GM12878 (cell line): ENCODE results near the gene VRK3. TPM values are rescaled to one million over a fixed set of nuclear protein-coding genes. Genes with fewer than 3 reads are reported as not detected.

Experiments used
- ATAC-seq: fragments of 200-7000 bp; cut with Tn5 transposase; 3 replicates; pipeline ENCODE4 v1.9.1; 2020; ENCODE audit warnings: mild to moderate bottlenecking, moderate library complexity
- BruUV-seq: library from RNA; stranded (reverse); fragments of 400-500 nt; replicated peaks from 2 replicates; lab custom pipeline; 2021; lab: Mats Ljungman, UMichigan
- CTCF ChIA-PET: fragments of 300-600 bp; sonication (Branson Sonifier 250); formaldehyde crosslinking; extraction: SDS; loops from one replicate; lab custom pipeline; 2021; ENCODE audit warnings: inconsistent platforms; lab: Yijun Ruan, JAX
- POLR2A ChIA-PET: fragments of 350-600 bp; formaldehyde crosslinking; extraction: SDS; loops from one replicate; lab custom pipeline; 2021; ENCODE audit warnings: inconsistent platforms; lab: Charles Lee
- RAD21 ChIA-PET: fragments of 300-600 bp; sonication (Branson Sonifier 250); formaldehyde crosslinking; loops from one replicate; lab custom pipeline; 2023; ENCODE audit warnings: antibody characterized with exemption; ENCODE audit not compliant: unreplicated experiment; lab: Charles Lee
- SMC1A ChIA-PET: fragments of 300-600 bp; sonication (Branson Sonifier 250); formaldehyde crosslinking; loops from one replicate; lab custom pipeline; 2023; ENCODE audit not compliant: unreplicated experiment, uncharacterized antibody; lab: Charles Lee
- DNase-seq: peaks from one replicate; pipeline ENCODE4 v3.0.0-alpha.2; 2011; ENCODE audit warnings: low read depth, low spot score
- FAIRE-seq: peaks from 3 replicates; lab custom pipeline; 2011; peaks lifted over from hg19 to GRCh38; lab: Jason Lieb, UNC
- H2AFZ ChIP-seq: 2 replicates; pipeline ENCODE4 v1.6.0; 2011; ENCODE audit warnings: low read depth, low read length, control low read depth; ENCODE audit not compliant: control insufficient read depth
- H3K27ac ChIP-seq: 2 replicates; pipeline ENCODE4 v1.5.1; 2011; ENCODE audit warnings: control low read depth; ENCODE audit not compliant: control insufficient read depth, insufficient read depth
- H3K27me3 ChIP-seq, 2 experiments: replicated peaks in 1 of 2; 2 replicates each; pipeline versions ENCODE4 v1.6.0 to v1.6.1; 2011; ENCODE audit warnings: low read length in 1 of 2; ENCODE audit not compliant: control insufficient read depth in 2 of 2, insufficient read depth in 2 of 2
- H3K36me3 ChIP-seq, 2 experiments: 2 replicates each; pipeline ENCODE4 v1.5.1; 2011; ENCODE audit warnings: low read length in 1 of 2; ENCODE audit not compliant: control insufficient read depth in 2 of 2, insufficient read depth in 2 of 2
- H3K4me1 ChIP-seq: 2 replicates; pipeline ENCODE4 v1.6.1; 2011; ENCODE audit warnings: mild to moderate bottlenecking, low read length, moderate library complexity, mixed read lengths; ENCODE audit not compliant: control insufficient read depth, insufficient read depth
- H3K4me2 ChIP-seq: 2 replicates; pipeline ENCODE4 v1.6.0; 2011; ENCODE audit warnings: control low read depth; ENCODE audit not compliant: control insufficient read depth, insufficient read depth
- H3K4me3 ChIP-seq: fragments of 200-600 bp; sonication (generic); 2 replicates; pipeline ENCODE4 v1.5.1; 2016
- H3K79me2 ChIP-seq: 2 replicates; pipeline ENCODE4 v1.6.0; 2011; ENCODE audit warnings: low read length; ENCODE audit not compliant: control insufficient read depth, insufficient read depth
- H3K9ac ChIP-seq: 2 replicates; pipeline ENCODE4 v1.8.0; 2011; ENCODE audit warnings: low read length, control low read depth, mixed read lengths; ENCODE audit not compliant: control insufficient read depth, insufficient read depth
- H3K9me3 ChIP-seq: replicated peaks from 3 replicates; pipeline ENCODE4 v1.5.1; 2011; ENCODE audit warnings: mild to moderate bottlenecking, low read length; ENCODE audit not compliant: control insufficient read depth, insufficient read depth
- H4K20me1 ChIP-seq: 2 replicates; pipeline ENCODE4 v1.6.0; 2011; ENCODE audit not compliant: control insufficient read depth, insufficient read depth
- BRCA1 ChIP-seq: IDR thresholded peaks from 2 replicates; pipeline ENCODE4 v1.6.1; 2011; ENCODE audit warnings: low read depth, low read length, improper control_type of control experiment
- FOXK2 ChIP-seq: fragments of 450-650 bp; IDR thresholded peaks from 2 replicates; pipeline ENCODE4 v1.6.1; 2017; ENCODE audit warnings: mild to moderate bottlenecking, moderate library complexity
- HDGF ChIP-seq: fragments of 450-650 bp; IDR thresholded peaks from 2 replicates; pipeline ENCODE4 v1.6.1; 2016; ENCODE audit warnings: antibody characterized with exemption
- IKZF1 ChIP-seq: fragments of 450-650 bp; conservative IDR thresholded peaks from 2 replicates; pipeline ENCODE4 v1.6.1; 2017; ENCODE audit warnings: antibody characterized with exemption, mild to moderate bottlenecking
- IRF4 ChIP-seq: IDR thresholded peaks from 2 replicates; pipeline ENCODE4 v1.6.1; 2011; ENCODE audit warnings: low read depth, low read length
- JUND ChIP-seq: IDR thresholded peaks from 2 replicates; pipeline ENCODE4 v1.6.1; 2012; ENCODE audit warnings: low read depth, mild to moderate bottlenecking, low read length, improper control_type of control experiment, moderate library complexity
- KDM1A ChIP-seq: fragments of 200-600 bp; sonication (generic); IDR thresholded peaks from 2 replicates; pipeline ENCODE4 v1.6.1; 2016; ENCODE audit warnings: borderline replicate concordance
- LARP7 ChIP-seq: fragments of 450-650 bp; IDR thresholded peaks from 2 replicates; pipeline ENCODE4 v1.6.1; 2017; ENCODE audit warnings: mild to moderate bottlenecking
- NBN ChIP-seq: fragments of 450-650 bp; IDR thresholded peaks from 2 replicates; pipeline ENCODE4 v1.6.1; 2016
- NR2F1 ChIP-seq: fragments of 450-650 bp; conservative IDR thresholded peaks from 2 replicates; pipeline ENCODE4 v1.6.1; 2017; ENCODE audit warnings: mild to moderate bottlenecking
- POU2F2 ChIP-seq: IDR thresholded peaks from 3 replicates; pipeline ENCODE4 v1.6.1; 2011; ENCODE audit warnings: low read depth, mild to moderate bottlenecking, low read length, borderline replicate concordance
- RAD21 ChIP-seq: IDR thresholded peaks from 2 replicates; pipeline ENCODE4 v1.6.1; 2011; ENCODE audit warnings: mild to moderate bottlenecking, low read depth, low read length, moderate library complexity; ENCODE audit not compliant: insufficient read depth
- SP1 ChIP-seq: IDR thresholded peaks from one replicate; pipeline ENCODE4 v1.6.1; 2011; ENCODE audit warnings: low read depth, low read length
- SRF ChIP-seq, 2 experiments: IDR thresholded peaks; 2 replicates each; pipeline ENCODE4 v1.6.1; 2011; ENCODE audit warnings: low read depth in 2 of 2, low read length in 2 of 2, mild to moderate bottlenecking in 1 of 2, moderate library complexity in 1 of 2
- STAT3 ChIP-seq: IDR thresholded peaks from 2 replicates; pipeline ENCODE4 v1.6.1; 2011; ENCODE audit warnings: low read depth, low read length, improper control_type of control experiment
- TBL1XR1 ChIP-seq: IDR thresholded peaks from 2 replicates; pipeline ENCODE4 v1.6.1; 2012; ENCODE audit warnings: low read depth, low read length, improper control_type of control experiment
- YY1 ChIP-seq: IDR thresholded peaks from 2 replicates; pipeline ENCODE4 v1.6.1; 2011; ENCODE audit warnings: low read depth, mild to moderate bottlenecking, low read length
- ZNF207 ChIP-seq: fragments of 450-650 bp; IDR thresholded peaks from 2 replicates; pipeline ENCODE4 v1.6.1; 2014; ENCODE audit warnings: antibody characterized with exemption, mild to moderate bottlenecking, borderline replicate concordance
- WGBS: methylation state at CpG from one replicate; pipeline ENCODE4 v1.1.6; 2016; ENCODE audit warnings: low lambda C conversion rate; ENCODE audit not compliant: insufficient replicate concordance, insufficient coverage; ENCODE audit errors: missing lambda C conversion rate; 5-methylcytosine and 5-hydroxymethylcytosine counted together
- in situ Hi-C: fragments of 300-500 bp; cut with MboI; formaldehyde crosslinking; loops from 9 replicates; pipeline ENCODE4 v1.14.3; 2018; ENCODE audit warnings: mixed read lengths
- intact Hi-C: fragments of 100-400 bp; cut with micrococcal nuclease; formaldehyde crosslinking; loops from one replicate; pipeline ENCODE4 v1.14.2; 2022; ENCODE audit not compliant: unreplicated experiment
- polyA plus RNA-seq, 11 experiments: library from polyadenylated mRNA; depleted of rRNA in 4 of 11; unstranded in 6 of 11; stranded (reverse) in 5 of 11; fragments of >200 nt; fragmentation: Nextera tagmentation in 4 of 11; fragmentation: Illumina TruSeq in 1 of 11; extraction: Ambion mirVana in 4 of 11; extraction: Trizol in 1 of 11; gene quantifications; 1 replicate in 1 of 11; 2 replicates in 10 of 11; pipeline versions ENCODE4 v1.2.1 to v1.2.3, GENCODE V29; 2011 to 2016; ENCODE audit warnings: inconsistent platforms in 2 of 11, missing spikeins in 2 of 11, low read depth in 1 of 11
- total RNA-seq, 4 experiments: library from RNA; depleted of rRNA in 3 of 4; stranded (reverse); fragments of >200 nt in 3 of 4; fragmentation: Illumina TruSeq in 1 of 4; extraction: Trizol in 1 of 4; gene quantifications; 2 replicates each; pipeline versions ENCODE4 v1.2.1 to v1.2.3, GENCODE V29; 2013 to 2021
- TF ChIP-seq, protein P1 (sequence below): IDR thresholded peaks from 2 replicates; pipeline ENCODE4 v1.6.1; 2012; ENCODE audit warnings: mild to moderate bottlenecking, low read depth, low read length
- TF ChIP-seq, protein P2 (sequence below), 3 experiments: IDR thresholded peaks in 2 of 3; conservative IDR thresholded peaks in 1 of 3; 2 replicates each; pipeline ENCODE4 v1.5.1; 2011; ENCODE audit warnings: low read depth in 3 of 3, low read length in 3 of 3, mild to moderate bottlenecking in 3 of 3, control low read depth in 2 of 3, moderate library complexity in 2 of 3, inconsistent platforms in 1 of 3, mixed read lengths in 1 of 3; ENCODE audit not compliant: control insufficient read depth in 2 of 3, insufficient read depth in 1 of 3; ENCODE audit errors: extremely low read depth in 1 of 3

Gene VRK3
- total and polyA plus RNA-seq, 10 of the 15 experiments (the other 5 are each of a cell fraction or from before 2014, with no cell fraction given): 17.3 to 61.9 (median 35.5) TPM

DNA sequence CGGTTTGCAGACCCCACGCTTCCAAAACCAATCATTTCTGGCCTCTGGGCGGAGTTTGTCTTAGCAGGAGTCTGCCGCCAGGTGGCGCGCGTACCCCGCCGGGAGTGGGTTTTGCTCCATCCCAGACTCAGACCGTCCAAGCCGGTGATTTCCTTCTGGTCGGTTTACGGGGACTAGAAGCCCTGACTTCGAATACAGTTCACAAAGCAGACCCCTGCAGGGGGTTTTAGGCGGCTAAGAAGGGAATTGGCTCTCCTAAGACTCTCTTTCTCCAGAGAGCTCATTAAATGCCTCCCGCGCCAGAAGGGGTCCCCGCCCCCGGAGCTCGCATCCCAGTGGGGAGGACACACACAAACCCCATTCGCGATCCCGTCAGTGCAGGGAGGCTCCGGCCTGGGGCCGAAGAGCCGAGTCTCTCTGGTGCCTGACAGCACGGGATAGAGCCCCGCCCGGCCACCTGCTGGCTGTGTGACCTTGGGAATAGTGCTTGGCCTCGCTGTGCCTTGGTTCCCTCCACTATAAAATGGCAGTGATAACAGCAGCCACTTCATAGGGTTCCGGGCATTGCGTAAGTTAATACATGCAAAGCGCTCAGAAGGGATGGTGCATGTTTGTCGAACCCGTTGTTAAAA, 87.3 kb downstream of the VRK3 start:
- SMC1A ChIA-PET: interaction anchor here (1.0 to 2.2 kb wide), 5 partner anchors 9 to 48 kb away, joined by 3 to 5 read pairs (median 3); partner anchors contain the start of genes ATF5 and NUP62
- ATAC-seq (peak; percentile 79), DNase-seq (no peak), FAIRE-seq (peak; percentile 95)
- no peaks in the 10 kb centered on the region for H3K9me3 ChIP-seq
- no TSS peak for BruUV-seq
- in situ Hi-C loops (loop anchor here (5.0 to 10.0 kb wide), 2 partner anchors 44 to 197 kb away; no protein-coding TSS in a partner anchor), intact Hi-C loops (loop anchor here (1.0 kb wide), 1 partner anchor 45 kb away; no protein-coding TSS in a partner anchor)
- H3K36me3 ChIP-seq: peaks cover 3 to 4% of the 10 kb centered on the region in 2 experiments; a peak in 3 of 4 replicates
- POLR2A ChIA-PET: no interaction called here
- RAD21 ChIA-PET: interaction anchor here (1.0 kb wide), 1 partner anchor 41 kb away, joined by 4 read pairs; no protein-coding TSS in a partner anchor
- CTCF ChIA-PET: interaction anchor here (0.7 to 5.0 kb wide), 16 partner anchors 10 to 345 kb away, joined by 3 to 23 read pairs (median 4); no protein-coding TSS in a partner anchor
- no peak overlapping the region; the same call in 1 of the 2 replicates for H2AFZ ChIP-seq
- H3K4me3 ChIP-seq: peak overlapping the region; percentile 33; the same call in 1 of the 2 replicates
- H3K9ac ChIP-seq: no peak overlapping the region
- no peaks in the 10 kb centered on the region for H4K20me1 ChIP-seq
- peak overlapping the region; percentile 82 for H3K4me2 ChIP-seq
- H3K27me3 ChIP-seq: no peaks in the 10 kb centered on the region
- H3K4me1 ChIP-seq: no peaks in the 10 kb centered on the region
- no peaks in the 10 kb centered on the region for H3K79me2 ChIP-seq
- no peak overlapping the region for H3K27ac ChIP-seq
- 27% methylated on average over 35 of the region's 35 CpGs for WGBS
- TF ChIP-seq YY1: peak; percentile 80
- TF ChIP-seq, protein P1, sequence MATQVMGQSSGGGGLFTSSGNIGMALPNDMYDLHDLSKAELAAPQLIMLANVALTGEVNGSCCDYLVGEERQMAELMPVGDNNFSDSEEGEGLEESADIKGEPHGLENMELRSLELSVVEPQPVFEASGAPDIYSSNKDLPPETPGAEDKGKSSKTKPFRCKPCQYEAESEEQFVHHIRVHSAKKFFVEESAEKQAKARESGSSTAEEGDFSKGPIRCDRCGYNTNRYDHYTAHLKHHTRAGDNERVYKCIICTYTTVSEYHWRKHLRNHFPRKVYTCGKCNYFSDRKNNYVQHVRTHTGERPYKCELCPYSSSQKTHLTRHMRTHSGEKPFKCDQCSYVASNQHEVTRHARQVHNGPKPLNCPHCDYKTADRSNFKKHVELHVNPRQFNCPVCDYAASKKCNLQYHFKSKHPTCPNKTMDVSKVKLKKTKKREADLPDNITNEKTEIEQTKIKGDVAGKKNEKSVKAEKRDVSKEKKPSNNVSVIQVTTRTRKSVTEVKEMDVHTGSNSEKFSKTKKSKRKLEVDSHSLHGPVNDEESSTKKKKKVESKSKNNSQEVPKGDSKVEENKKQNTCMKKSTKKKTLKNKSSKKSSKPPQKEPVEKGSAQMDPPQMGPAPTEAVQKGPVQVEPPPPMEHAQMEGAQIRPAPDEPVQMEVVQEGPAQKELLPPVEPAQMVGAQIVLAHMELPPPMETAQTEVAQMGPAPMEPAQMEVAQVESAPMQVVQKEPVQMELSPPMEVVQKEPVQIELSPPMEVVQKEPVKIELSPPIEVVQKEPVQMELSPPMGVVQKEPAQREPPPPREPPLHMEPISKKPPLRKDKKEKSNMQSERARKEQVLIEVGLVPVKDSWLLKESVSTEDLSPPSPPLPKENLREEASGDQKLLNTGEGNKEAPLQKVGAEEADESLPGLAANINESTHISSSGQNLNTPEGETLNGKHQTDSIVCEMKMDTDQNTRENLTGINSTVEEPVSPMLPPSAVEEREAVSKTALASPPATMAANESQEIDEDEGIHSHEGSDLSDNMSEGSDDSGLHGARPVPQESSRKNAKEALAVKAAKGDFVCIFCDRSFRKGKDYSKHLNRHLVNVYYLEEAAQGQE: no peak
- TF ChIP-seq NR2F1: 0 out of 2 replicates have a peak, but pooled peaks have one; percentile 19
- peak; percentile 14 for TF ChIP-seq SP1
- TF ChIP-seq NBN: 0 out of 2 replicates have a peak, but pooled peaks have one; percentile 25
- no peak for TF ChIP-seq SRF (IDR thresholded peaks at IDR 0.05; ENCODE audit: low read depth in 2 of 2, low read length in 2 of 2)
- no peak for TF ChIP-seq STAT3
- TF ChIP-seq POU2F2: peak; percentile 20; the same call in 1 of the 3 replicates
- TF ChIP-seq, protein P2, sequence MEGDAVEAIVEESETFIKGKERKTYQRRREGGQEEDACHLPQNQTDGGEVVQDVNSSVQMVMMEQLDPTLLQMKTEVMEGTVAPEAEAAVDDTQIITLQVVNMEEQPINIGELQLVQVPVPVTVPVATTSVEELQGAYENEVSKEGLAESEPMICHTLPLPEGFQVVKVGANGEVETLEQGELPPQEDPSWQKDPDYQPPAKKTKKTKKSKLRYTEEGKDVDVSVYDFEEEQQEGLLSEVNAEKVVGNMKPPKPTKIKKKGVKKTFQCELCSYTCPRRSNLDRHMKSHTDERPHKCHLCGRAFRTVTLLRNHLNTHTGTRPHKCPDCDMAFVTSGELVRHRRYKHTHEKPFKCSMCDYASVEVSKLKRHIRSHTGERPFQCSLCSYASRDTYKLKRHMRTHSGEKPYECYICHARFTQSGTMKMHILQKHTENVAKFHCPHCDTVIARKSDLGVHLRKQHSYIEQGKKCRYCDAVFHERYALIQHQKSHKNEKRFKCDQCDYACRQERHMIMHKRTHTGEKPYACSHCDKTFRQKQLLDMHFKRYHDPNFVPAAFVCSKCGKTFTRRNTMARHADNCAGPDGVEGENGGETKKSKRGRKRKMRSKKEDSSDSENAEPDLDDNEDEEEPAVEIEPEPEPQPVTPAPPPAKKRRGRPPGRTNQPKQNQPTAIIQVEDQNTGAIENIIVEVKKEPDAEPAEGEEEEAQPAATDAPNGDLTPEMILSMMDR (IDR thresholded peaks at IDR 0.05 in 2 of 3, conservative IDR thresholded peaks at IDR 0.05 in 1 of 3; ENCODE audit: control insufficient read depth in 2 of 3, extremely low read depth in 1 of 3, insufficient read depth in 1 of 3, low read depth in 3 of 3, low read length in 3 of 3): peak; percentile 92 to 98 (median 93)
- TF ChIP-seq HDGF: no peak
- peak; percentile 43; the same call in 1 of the 2 replicates for TF ChIP-seq IKZF1
- TF ChIP-seq FOXK2: no peak
- TF ChIP-seq KDM1A: no peak
- TF ChIP-seq TBL1XR1: no peak
- 0 out of 2 replicates have a peak, but pooled peaks have one; percentile 43 for TF ChIP-seq LARP7
- no peak for TF ChIP-seq JUND
- TF ChIP-seq RAD21: peak; percentile 94
- 0 out of 2 replicates have a peak, but pooled peaks have one; percentile 39 for TF ChIP-seq IRF4
- TF ChIP-seq BRCA1: no peak
- TF ChIP-seq ZNF207: 0 out of 2 replicates have a peak, but pooled peaks have one; percentile 54
